Lower leg skin (tissue), 3 donors: ENCODE measurements around the gene ANGPTL7.

ENCODE experiments used
- CTCF ChIP-seq, 3 donors: fragments of 450-650 bp; IDR thresholded peaks; one replicate each; pipeline ENCODE4 v1.5.1; 2016; ENCODE audit warnings: antibody characterized with exemption in 3 of 3, mild to moderate bottlenecking in 3 of 3, moderate library complexity in 2 of 3
- POLR2A ChIP-seq, 2 donors: fragments of 450-650 bp; IDR thresholded peaks; one replicate each; pipeline ENCODE4 v1.6.1; 2016 to 2017; ENCODE audit warnings: antibody characterized with exemption in 2 of 2, mild to moderate bottlenecking in 1 of 2, moderate library complexity in 1 of 2

GRCh38 chr1:11176081-11176706 lies 13.0 kb upstream of the ANGPTL7 start:
- TF ChIP-seq CTCF (IDR thresholded peaks at IDR 0.05) (no peak), POLR2A (IDR thresholded peaks at IDR 0.05) (no peak)
